ENCODE results near the gene ZNF488.

ZNF488 gene

DNA sequence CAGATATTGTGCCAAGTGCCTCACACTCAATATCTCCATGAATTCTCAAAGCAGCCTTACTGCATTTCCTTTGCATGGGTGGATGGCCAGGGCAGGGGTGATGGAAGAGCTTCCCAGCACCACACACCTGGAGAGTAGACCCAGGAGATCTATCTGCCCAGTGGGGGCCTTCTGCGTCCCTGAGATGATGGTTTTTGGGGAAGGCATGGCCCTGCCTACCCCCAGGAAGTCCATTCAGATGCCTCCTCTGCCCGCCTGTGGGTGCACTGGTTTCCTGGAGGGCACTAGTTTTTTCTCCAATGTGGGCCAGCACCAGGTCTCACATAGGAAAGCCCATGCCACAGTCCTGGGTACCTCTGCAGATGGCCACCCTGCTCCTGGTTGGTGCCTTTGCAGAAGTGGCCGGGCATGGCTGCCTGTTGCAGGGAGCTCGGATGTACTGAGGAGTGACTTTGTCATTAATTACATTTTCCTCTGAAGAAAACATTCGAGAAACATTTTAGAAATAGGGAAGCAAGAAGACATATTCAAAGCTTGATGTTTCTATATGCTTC lies 28.2 kb upstream of the ZNF488 start:
- no peak overlapping the region for H3K4me3 ChIP-seq (ENCODE audit: low read length)
- DNase-seq (ENCODE audit: low read depth, low spot score), result no peak

DNA sequence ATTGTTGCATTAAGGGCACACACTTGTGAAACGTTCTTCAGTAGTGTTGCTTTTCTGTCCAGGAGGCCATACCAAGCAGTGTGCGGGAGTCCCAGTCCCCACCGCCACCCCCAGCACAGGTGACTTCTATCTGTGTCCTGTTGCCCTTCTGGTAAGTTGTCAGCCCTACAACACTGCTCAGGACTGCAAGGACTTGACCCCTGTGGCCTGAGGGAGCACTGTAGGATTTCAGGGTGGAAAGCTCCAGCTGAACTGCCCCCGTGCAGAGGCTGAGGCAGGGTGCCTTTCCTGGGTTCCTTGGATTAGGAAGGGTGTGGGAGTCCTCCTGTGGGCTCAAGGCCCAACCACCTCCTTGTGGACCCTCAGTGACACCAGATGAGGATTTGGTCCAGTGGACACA lies 26.8 kb upstream of the ZNF488 start:
- DNase-seq (ENCODE audit: low read depth, low spot score), result no peak
- H3K4me3 ChIP-seq (ENCODE audit: low read length), result no peak overlapping the region

DNA sequence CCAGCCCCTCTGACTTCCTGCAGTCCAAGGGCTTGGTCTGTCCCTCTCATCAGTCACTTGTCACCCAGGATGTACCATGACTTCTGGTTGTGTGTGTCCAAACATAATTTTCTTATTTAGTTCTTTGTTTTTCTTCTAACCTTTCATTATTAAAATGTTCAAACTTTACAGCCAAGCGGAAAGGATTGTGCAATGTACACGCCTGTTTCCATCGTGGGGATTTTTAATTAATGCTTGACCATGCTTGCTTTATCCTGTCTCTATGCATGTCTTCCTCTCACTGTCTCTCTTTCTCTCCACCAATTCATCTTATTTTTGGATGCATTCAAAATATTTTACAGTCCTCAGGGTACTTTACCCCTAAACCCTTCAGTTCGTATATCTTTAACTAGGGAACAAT lies 26.2 kb upstream of the ZNF488 start:
- DNase-seq (ENCODE audit: low read depth, low spot score), result no peak
- no peak overlapping the region for H3K4me3 ChIP-seq (ENCODE audit: low read length)

DNA sequence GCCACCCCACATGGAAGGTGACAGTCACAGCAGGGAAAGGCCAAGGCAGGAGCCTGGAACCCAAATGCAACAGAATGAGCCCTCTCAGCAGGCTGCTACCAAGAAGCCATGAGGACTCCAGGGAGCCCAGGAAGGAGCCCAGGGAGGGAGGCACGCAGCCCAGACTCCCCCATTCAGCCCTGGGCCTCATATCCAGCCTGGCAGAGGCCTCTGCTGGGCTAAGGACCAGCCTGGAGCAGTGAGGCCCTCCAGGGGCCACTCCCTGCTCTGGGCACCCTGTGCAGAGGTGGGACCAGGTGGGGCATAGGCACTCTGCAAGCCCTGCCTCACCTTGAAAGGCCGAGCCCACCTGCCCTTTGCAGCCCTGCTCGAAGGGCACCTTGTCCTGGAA lies 25.8 kb upstream of the ZNF488 start:
- no peak overlapping the region for H3K4me3 ChIP-seq (ENCODE audit: low read length)
- no peak for DNase-seq (ENCODE audit: low read depth, low spot score)

DNA sequence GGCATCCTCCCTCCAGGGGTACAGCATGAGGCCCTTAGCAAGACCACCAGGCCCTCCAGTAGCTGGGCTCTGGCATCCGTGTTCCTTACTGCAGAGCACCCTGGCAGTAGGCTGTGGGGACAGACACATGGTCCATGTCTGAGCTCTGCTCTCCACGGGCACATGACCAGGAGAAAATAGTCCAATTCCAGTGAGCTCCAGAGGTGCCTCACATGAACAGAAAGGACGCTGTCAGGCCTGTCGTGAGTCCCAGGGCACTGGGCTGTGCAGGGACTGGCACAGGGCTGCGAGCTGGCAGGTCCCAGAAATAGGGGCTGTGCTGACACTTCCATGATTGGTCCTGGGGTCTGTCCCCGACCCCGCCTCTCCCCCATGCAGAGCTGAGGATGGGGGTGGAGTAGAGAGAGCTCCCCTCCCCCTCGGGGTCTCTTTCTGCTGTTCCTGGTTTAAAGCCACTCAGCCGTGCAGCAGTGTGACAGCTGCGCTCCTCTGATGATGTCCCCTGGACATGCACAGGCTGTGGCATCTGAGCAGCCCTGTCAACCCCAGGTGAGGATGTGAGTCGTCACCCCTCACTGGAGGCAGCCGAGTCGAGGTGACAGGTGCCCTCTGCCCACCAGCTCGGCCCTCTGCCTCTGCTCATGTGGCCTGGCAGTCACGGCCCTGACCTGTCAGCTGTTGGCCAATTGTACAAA lies 25.2 kb upstream of the ZNF488 start:
- no peak for DNase-seq (ENCODE audit: low read depth, low spot score)
- no peak overlapping the region for H3K4me3 ChIP-seq (ENCODE audit: low read length)

DNA sequence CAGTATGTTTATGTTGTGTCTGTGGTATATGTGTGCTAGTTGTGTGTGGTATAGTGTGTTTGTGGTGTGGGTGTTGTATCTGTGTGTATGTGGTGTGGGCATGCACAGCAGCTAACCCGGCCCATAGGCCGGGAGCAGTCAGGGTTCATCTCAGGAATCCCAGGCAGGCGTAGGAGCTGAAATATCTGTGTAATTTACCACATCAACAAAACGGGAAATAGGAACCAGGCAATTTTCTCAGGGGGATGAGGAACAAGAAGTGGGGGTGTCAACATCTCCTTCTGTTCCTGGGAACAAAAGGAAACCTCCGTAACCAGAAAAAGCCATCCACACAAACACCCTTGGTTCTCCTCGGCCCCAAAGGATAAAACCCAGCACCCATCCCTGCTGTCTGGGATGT lies 24.5 kb upstream of the ZNF488 start:
- no peak for DNase-seq (ENCODE audit: low read depth, low spot score)
- no peak overlapping the region for H3K4me3 ChIP-seq (ENCODE audit: low read length)

DNA sequence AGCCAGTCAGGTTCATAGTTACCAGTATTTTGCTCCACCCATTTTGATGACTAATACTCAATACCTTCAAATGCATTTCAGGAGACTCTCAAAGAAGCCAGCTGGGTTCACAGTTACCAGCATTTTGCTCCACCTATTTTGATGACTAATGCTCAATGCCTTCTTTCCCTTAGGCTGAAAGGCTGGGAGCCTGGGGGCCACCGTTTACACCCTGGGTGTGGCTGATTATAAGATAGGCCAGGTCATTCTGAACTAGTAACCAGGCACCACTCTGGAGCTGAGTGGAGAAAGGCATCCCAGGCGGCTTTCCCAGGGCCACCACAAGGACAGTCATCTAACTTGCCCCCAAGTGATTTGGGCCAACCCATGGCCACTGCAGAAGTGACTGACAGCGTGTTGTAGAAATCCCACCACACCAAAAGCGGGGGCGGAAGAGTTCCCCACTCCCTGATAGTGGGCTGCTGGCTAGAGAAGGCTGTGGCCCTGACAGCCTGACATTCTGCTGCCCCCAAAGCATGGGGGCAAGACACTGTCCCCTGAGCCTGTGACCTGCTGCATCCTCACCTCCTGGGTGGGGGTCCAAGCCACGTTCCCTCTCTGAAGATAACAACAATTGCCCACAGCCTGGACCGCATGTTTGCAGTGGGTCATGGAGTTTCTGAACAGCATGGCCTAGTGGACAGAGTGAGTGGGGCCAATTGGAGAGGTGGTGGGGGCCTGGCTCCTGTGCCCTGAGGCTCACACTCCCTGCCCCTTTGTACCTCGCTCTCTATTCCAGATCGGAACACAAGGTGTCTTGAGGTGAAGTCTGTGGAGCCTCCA lies 23.0 kb upstream of the ZNF488 start:
- no peak for DNase-seq (ENCODE audit: low read depth, low spot score)
- H3K4me3 ChIP-seq (ENCODE audit: low read length), result no peak overlapping the region

DNA sequence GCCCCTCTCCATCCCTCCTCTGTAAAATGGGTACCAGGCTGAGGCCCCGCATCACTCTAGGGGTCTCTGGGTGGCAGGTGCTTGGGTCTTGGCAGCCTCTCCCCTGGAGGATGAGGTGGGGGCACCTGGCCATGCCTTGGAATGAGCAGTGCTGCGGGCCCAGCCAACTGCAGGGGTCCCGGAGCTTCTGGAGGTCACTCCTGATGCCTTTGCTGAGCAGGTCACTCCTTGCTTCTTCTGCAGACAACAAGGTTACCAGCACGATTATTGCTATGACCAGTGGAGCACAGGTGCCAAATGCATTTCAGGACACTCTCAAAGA lies 22.4 kb upstream of the ZNF488 start:
- DNase-seq (ENCODE audit: low read depth, low spot score), result no peak
- no peak overlapping the region for H3K4me3 ChIP-seq (ENCODE audit: low read length)

DNA sequence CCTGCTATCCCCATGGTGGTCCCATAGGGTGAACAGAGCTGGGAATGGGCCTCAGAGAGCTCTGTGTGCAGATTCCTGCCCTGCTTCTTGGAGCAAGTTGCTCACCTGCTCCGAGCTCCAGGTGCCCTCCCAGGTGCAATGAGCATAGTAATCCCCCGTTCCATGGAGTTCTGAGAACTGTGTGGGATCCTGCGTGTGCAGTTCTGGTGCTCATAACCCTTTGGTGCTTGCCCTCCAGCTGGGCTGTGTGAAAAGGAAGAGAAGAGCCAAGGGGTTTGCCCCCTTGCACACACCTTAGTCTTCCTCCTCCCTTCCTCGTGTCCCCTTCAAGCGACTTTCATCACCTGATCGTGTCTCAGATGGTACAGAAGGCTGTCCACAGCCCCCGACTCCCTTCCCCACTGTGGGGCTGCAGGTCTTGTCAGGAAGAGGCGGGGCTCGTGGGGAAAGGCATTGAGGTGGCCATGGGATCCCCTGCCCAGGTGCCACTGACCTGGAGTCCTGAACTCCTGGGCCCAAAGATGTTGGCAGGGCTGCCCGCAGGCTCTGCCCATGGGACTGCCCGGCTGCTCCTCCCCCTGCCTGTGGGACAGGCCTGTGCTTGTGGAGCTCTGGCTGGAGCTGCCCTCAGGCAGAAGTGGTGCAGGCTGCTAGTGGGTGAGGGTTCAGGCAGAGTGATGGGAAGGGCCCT lies 21.9 kb upstream of the ZNF488 start:
- DNase-seq (ENCODE audit: low read depth, low spot score), result no peak
- no peak overlapping the region for H3K4me3 ChIP-seq (ENCODE audit: low read length)

DNA sequence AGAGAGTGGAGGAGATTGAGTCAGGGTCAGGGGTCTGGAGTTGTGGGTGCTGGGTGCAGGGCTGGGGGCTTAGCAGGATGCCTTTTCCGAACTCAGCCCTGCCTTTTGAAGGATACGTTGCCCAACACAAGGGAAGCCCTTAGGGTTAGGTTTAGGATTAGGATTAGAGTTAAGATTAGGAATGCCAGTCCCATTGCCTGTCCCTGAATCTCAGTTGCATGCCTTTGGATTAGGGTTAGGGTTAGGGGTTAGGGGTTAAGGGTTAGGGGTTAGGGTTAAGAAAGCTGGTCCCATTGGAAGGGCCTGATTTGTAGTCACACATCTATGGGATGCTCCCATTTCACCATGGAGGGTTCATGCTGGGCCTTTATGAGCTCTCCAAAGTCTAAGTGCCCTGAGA lies 20.8 kb upstream of the ZNF488 start:
- DNase-seq (ENCODE audit: low read depth, low spot score), result no peak
- no peak overlapping the region for H3K4me3 ChIP-seq (ENCODE audit: low read length)

DNA sequence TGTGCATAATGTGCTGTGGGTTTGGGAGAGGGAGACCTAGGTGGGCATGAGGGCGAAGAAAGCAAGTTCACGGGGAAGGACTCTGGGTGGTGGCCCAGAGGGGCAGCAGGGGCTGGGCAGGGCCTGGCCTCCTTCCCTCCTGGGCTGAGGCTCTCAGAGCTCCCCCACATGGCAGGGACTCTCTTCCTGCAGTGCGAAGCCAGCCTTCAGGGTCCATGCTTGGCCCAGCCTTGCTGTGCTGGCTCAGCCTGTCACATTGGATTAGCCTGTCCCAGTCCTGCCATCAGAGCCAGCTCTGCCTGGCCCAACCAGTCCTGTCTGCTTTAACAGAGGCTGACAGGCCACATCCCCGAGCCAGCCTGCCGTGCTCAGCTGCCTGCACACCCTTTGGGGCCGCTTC lies 20.4 kb upstream of the ZNF488 start:
- no peak for DNase-seq (ENCODE audit: low read depth, low spot score)
- no peak overlapping the region for H3K4me3 ChIP-seq (ENCODE audit: low read length)

DNA sequence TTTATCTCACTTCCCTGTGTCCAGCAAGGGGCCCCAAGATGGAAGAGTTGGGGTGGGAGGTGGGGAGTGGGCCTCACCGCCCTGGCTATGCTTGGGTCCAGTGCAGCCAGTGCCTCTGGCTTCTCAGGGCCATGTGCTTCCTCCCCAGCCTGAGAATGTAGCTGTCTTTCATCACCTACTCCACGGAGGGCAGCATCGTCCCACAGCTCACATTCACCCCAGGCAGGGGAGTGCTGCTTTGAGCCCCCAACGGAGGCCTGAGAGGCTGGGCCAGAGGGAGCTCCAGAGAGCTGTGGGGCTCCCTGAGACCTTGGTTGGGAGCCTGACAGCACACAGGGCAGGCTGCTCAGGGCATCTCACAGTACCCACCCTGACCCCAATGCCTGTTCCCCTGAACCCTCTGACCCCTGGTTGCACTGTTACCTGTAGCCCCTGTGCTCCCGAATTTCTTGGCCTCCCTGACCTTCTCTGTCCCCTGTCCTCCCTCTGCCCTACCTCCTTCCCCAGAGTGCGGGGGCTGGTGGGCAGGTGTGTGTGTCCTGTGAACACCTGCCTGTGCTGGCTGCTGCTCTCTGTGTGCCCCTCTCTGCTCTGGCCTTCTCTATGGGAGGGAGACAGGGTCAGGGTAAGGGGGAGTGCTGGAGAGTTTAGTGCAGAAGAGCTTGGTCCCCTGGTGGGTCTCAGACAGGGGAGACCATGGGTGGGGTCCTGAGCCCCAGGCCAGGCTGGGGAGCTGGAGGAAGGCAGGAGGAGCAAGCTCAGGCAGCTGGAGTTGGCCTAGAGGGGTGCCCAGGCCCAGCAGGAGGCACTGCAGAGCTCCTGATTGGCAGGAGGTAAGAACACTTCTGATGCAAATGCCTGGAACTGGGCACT lies 19.6 kb upstream of the ZNF488 start:
- H3K4me3 ChIP-seq (ENCODE audit: low read length), result no peak overlapping the region
- no peak for DNase-seq (ENCODE audit: low read depth, low spot score)

DNA sequence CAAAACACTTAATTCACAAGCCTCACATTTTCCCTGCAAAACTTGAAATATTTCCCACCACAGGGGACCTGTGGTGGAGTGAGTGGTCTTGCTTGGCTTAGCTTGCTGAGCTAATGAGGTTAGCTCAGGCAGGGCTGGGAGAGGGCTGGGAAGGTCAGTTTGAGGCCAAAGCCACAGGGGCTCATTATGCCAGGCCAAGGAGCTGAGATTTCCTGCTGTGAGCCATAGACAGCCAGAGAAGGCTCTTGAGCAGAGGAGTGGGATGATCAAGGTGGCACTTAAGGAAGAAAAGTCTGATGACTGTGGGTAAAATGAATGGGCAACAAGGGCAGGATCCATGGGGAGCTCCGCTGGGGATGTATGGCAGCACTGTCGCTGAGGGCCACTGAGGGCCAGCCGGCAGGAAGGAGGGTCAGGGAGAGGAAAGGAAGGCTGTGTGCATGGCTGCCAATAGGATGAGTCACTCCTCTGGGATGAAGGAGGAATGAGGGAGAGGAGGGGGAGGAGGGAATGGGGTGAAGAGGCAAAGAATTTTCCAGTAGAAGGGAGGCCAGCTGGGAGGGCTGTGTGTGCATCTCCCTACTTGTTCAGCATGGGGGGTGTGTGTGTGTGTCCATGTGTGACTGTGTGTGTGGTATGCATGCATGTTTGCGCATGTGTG lies 18.7 kb upstream of the ZNF488 start:
- no peak for DNase-seq (ENCODE audit: low read depth, low spot score)
- H3K4me3 ChIP-seq (ENCODE audit: low read length), result no peak overlapping the region

DNA sequence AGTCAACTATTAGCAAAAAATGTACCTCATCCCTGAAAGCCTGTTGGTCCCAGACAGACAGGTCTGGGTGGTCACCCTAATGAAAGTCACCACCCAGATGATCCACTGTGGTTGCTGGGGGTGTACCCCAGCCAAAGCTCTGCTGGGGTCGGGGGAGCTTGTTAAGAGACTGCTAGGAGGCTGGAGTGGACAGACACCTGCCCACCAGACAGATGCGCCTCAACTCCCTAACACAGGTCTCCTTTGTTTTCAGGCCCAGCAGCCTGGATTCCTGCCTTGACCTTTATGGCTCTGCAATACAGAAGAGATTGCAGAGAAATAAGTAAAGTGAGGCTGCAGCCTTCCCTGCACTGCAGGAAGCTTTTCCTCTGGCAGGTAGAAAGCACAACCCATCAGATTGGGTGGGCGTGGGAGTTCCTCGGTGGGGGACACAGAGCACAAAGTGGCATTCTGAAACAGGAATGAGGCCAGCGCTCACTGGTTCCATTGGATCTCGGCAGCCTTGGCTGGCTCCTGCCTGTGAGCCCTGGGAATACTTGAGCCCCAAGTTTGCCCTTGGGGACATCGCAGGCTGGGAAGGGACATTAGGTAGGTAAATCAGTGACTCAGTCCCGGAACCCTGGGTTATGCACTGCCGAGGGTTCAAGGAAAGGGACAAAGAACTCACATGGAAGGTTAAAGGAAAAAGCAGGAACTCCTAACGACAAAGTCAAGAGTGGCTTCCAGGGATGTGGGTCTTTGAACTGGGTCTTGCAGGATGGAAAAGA lies 18.0 kb upstream of the ZNF488 start:
- no peak for DNase-seq (ENCODE audit: low read depth, low spot score)
- no peak overlapping the region for H3K4me3 ChIP-seq (ENCODE audit: low read length)

DNA sequence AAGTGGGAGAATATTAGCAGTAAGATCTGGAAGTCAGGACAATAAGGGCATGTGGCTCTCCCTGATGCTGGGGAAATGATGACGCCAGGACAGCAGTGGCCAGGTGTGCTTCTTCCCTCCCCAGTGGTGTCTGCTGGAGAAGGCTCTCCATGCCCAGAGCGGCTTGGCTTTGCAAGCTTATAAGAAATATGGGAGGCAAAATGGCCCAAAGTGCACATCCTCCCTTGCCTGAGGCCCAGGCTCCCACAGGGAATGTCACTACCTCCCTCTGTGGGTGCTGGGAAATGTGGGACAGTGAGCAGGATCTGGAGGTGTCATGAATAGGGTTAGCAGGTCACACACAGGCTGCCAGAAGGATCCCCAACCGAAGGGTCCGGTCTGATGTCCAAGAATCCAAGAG lies 17.1 kb upstream of the ZNF488 start:
- DNase-seq (ENCODE audit: low read depth, low spot score), result no peak
- H3K4me3 ChIP-seq (ENCODE audit: low read length), result no peak overlapping the region

DNA sequence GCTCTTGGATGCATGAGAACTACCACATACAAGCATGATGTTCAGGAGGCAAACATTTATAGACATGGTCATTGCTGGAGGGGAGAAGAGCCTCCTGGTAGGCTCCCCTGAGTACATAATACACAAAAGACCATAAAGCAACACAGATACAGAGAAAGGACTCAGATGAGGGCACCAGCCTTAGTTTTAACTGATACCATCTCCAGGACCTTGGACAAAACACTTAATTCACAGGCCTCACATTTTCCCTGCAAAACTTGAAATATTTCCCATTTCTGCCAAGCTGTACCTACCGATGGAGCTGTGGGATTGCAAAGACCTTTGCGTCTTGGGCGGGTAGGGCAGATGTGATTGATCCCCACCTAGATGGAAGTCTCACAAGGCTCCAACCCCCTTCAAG lies 16.7 kb upstream of the ZNF488 start:
- DNase-seq (ENCODE audit: low read depth, low spot score), result no peak
- no peak overlapping the region for H3K4me3 ChIP-seq (ENCODE audit: low read length)

DNA sequence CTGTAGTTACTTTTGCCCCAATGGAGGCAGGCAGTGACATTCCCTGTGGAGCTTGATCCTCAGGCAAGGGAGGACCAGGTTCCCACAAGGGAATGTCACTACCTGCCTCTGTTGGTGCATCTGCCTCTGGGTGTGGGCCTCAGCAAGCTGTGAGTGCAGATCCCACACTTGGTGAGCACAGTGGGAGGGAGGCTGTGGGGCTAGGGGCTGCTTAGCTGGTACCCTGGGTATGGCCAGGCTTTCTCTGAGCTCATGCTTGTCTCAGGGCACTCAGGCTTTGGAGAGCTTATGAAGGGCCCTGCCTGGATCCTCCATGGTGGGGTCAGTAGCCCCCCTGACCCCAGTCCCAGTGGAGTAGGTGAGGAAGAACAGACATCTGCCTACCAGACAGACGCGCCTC lies 16.2 kb upstream of the ZNF488 start:
- no peak for DNase-seq (ENCODE audit: low read depth, low spot score)
- no peak overlapping the region for H3K4me3 ChIP-seq (ENCODE audit: low read length)

DNA sequence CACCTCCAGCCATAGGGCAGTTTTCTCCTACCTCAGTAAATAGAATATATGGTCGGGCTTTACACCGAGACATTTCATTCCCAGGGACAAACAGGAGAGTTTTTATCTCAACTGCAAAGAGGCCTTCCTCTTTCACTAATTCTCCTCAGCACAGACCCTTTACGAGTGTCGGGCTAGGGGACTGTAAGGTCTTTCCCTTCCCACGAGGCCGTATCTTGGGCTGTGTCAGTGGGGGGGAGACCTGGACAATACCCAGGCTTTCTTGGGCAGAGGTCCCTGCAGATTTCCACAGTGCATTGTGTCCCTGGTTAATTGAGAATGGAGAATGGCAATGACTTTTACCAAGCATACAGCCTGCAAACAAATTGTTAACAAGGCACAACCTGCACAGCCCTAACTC lies 13.2 kb upstream of the ZNF488 start:
- DNase-seq (ENCODE audit: low read depth, low spot score), result no peak
- no peak overlapping the region for H3K4me3 ChIP-seq (ENCODE audit: low read length)
